Measurements from ENCODE around the gene ZNF69.
"Not testable (repeated sequence)": the region's sequence is repeated elsewhere in the genome, so short reads cannot be mapped to it uniquely, and the experiment has no call there.

The ZNF69 gene

GRCh38 chr19:11902228-11902627 is 14.6 kb downstream of the ZNF69 start:
- DNase-seq (ENCODE audit: low read depth), result no peak

- no peak for DNase-seq (ENCODE audit: low read depth)
Observed at GRCh38 chr19:11905928-11906327, 18.3 kb downstream of the ZNF69 start.

GRCh38 chr19:11911937-11912336 is 24.4 kb downstream of the ZNF69 start:
- not testable (repeated sequence) for DNase-seq (ENCODE audit: low read depth)

GRCh38 chr19:11914417-11915051 is 27.0 kb downstream of the ZNF69 start:
- not testable (repeated sequence) for DNase-seq (ENCODE audit: low read depth)

- DNase-seq (ENCODE audit: low read depth), result no peak
Observed at GRCh38 chr19:11921852-11922495, 34.4 kb downstream of the ZNF69 start.

GRCh38 chr19:11924886-11925650 is 37.5 kb downstream of the ZNF69 start, which contains the start of gene ZNF700:
TSS of gene ZNF700 (plus strand) at chr19:11925107. CDS start at chr19:11925211, 104 bp downstream.
- peak; percentile 86 for DNase-seq (ENCODE audit: low read depth)

GRCh38 chr19:11925651-11926187 is 38.1 kb downstream of the ZNF69 start:
- DNase-seq (ENCODE audit: low read depth), result not testable (repeated sequence)

- no peak for DNase-seq (ENCODE audit: low read depth)
Observed at GRCh38 chr19:11927227-11927626, 39.6 kb downstream of the ZNF69 start.

GRCh38 chr19:11931051-11931450 is 43.5 kb downstream of the ZNF69 start:
- peak; percentile 71 for DNase-seq (ENCODE audit: low read depth)

- no peak for DNase-seq (ENCODE audit: low read depth)
Observed at GRCh38 chr19:11931513-11931912, 43.9 kb downstream of the ZNF69 start.

GRCh38 chr19:11935829-11936228 is 48.2 kb downstream of the ZNF69 start:
- DNase-seq (ENCODE audit: low read depth), result not testable (repeated sequence)

GRCh38 chr19:11938383-11938782 is 50.8 kb downstream of the ZNF69 start:
- DNase-seq (ENCODE audit: low read depth), result not testable (repeated sequence)

- DNase-seq (ENCODE audit: low read depth), result not testable (repeated sequence)
Observed at GRCh38 chr19:11941361-11941887, 53.8 kb downstream of the ZNF69 start.

GRCh38 chr19:11942008-11942842 is 54.6 kb downstream of the ZNF69 start:
- DNase-seq (ENCODE audit: low read depth), result no peak

- DNase-seq (ENCODE audit: low read depth), result no peak
Observed at GRCh38 chr19:11942843-11943108, 55.2 kb downstream of the ZNF69 start.

GRCh38 chr19:11944656-11945055 is 57.1 kb downstream of the ZNF69 start:
- DNase-seq (ENCODE audit: low read depth), result no peak

GRCh38 chr19:11948646-11949045 is 61.1 kb downstream of the ZNF69 start:
- no peak for DNase-seq (ENCODE audit: low read depth)

GRCh38 chr19:11949201-11949600 is 61.6 kb downstream of the ZNF69 start:
- peak; percentile 3 for DNase-seq (ENCODE audit: low read depth)

GRCh38 chr19:11949614-11950080 is 62.1 kb downstream of the ZNF69 start:
- not testable (repeated sequence) for DNase-seq (ENCODE audit: low read depth)

- DNase-seq (ENCODE audit: low read depth), result no peak
Observed at GRCh38 chr19:11950312-11950711, 62.7 kb downstream of the ZNF69 start.

Data from fibroblast of gingiva (primary cell).